ENCODE data around the gene CTNND1.

Gene CTNND1

GRCh38 chr11:57801183-57801485 lies 39.5 kb downstream of the CTNND1 start:
- TF ChIP-seq CTCF (conservative IDR thresholded peaks at IDR 0.05; ENCODE audit: low read length) = no peak
- no peak for DNase-seq (ENCODE audit: low read depth)
- H3K4me3 ChIP-seq (ENCODE audit: low read length) = no peak overlapping the region

DNA sequence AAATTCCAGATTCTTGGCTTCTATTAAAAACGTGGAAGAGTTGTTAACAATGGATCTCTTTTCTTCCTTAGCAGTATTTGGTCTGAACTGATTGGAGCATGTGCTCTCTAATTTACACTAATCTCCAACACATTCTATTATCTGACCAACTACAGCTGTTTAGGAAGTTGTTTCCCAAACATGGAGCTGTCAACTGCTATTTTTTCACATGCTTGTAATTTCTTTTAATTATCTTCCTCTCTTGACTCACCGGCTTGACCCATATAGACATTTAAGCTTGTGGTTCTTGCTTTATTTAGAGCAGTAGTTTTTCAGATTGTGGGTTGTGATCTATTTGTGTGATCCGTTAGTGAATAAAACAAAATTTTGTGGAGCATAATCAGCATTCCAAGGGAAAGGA lies 40.8 kb downstream of the CTNND1 start:
- H3K4me3 ChIP-seq (ENCODE audit: low read length) = no peak overlapping the region
- TF ChIP-seq CTCF (conservative IDR thresholded peaks at IDR 0.05; ENCODE audit: low read length) = no peak
- DNase-seq (ENCODE audit: low read depth) = no peak

GRCh38 chr11:57804466-57804865 lies 42.9 kb downstream of the CTNND1 start:
- no peak overlapping the region for H3K4me3 ChIP-seq (ENCODE audit: low read length)
- TF ChIP-seq CTCF (conservative IDR thresholded peaks at IDR 0.05; ENCODE audit: low read length) = no peak
- DNase-seq (ENCODE audit: low read depth) = no peak

- no peak for DNase-seq (ENCODE audit: low read depth)
- TF ChIP-seq CTCF (conservative IDR thresholded peaks at IDR 0.05; ENCODE audit: low read length) = no peak
- no peak overlapping the region for H3K4me3 ChIP-seq (ENCODE audit: low read length)
These were observed 44.2 kb downstream of the CTNND1 start for GRCh38 chr11:57805780-57806179.

- DNase-seq (ENCODE audit: low read depth) = no peak
These were observed 51.0 kb downstream of the CTNND1 start for GRCh38 chr11:57812634-57813033.

GRCh38 chr11:57815476-57815875 lies 53.9 kb downstream of the CTNND1 start:
- no peak for TF ChIP-seq CTCF (conservative IDR thresholded peaks at IDR 0.05; ENCODE audit: low read length)
- no peak overlapping the region for H3K4me3 ChIP-seq (ENCODE audit: low read length)
- DNase-seq (ENCODE audit: low read depth) = no peak

More at GRCh38 chr11:57812634-57813033, 51.0 kb downstream of the CTNND1 start:
- TF ChIP-seq CTCF (conservative IDR thresholded peaks at IDR 0.05; ENCODE audit: low read length) = no peak
- no peak overlapping the region for H3K4me3 ChIP-seq (ENCODE audit: low read length)

DNA sequence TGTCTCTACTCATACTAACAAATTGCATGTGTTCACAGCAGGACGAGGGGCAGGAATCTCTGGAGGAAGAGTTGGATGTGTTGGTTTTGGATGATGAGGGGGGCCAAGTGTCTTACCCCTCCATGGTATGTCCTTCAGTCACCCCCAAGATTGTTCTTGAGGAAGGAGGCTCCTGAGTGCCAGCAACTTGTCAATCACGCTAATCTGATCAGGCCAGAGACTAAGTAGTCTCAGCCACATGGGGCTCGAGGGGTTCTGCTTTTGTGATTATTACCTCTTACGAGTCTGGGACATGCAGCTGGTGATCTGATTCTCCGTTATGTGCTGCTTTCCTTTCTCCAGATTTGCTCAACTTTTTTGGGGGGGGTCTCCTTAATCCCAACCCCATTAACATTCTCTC lies 54.3 kb downstream of the CTNND1 start:
- no peak for DNase-seq (ENCODE audit: low read depth)
- no peak for TF ChIP-seq CTCF (conservative IDR thresholded peaks at IDR 0.05; ENCODE audit: low read length)
- no peak overlapping the region for H3K4me3 ChIP-seq (ENCODE audit: low read length)

Measured in AG10803 (cell line).